H1 (cell line): ENCODE measurements around the gene BTNL8.

Experiments used
- CTCF ChIP-seq, 3 experiments: IDR thresholded peaks; 1 replicate in 2 of 3; 2 replicates in 1 of 3; pipeline versions ENCODE4 v1.5.1 to v1.6.1; 2011; ENCODE audit warnings: low read length in 3 of 3, mild to moderate bottlenecking in 3 of 3, inconsistent platforms in 2 of 3, low read depth in 1 of 3, moderate library complexity in 1 of 3; ENCODE audit not compliant: insufficient read depth in 1 of 3; ENCODE audit errors: control extremely low read depth in 1 of 3
- EP300 ChIP-seq, 2 experiments: IDR thresholded peaks; 1 replicate in 1 of 2; 2 replicates in 1 of 2; pipeline ENCODE4 v1.6.1; 2011 to 2012; ENCODE audit warnings: low read depth in 2 of 2, low read length in 2 of 2, mild to moderate bottlenecking in 2 of 2, borderline replicate concordance in 1 of 2, inconsistent platforms in 1 of 2, moderate library complexity in 1 of 2
- EZH2 ChIP-seq: fragments of 200-600 bp; sonication (generic); IDR thresholded peaks from 2 replicates; pipeline ENCODE4 v1.7.1; 2012; ENCODE audit warnings: low read depth, mild to moderate bottlenecking, moderate library complexity, low read length, inconsistent platforms; ENCODE audit not compliant: severe bottlenecking
- POLR2A ChIP-seq, 2 experiments: IDR thresholded peaks; 1 replicate in 1 of 2; 2 replicates in 1 of 2; pipeline ENCODE4 v1.6.1; 2011; ENCODE audit warnings: low read depth in 2 of 2, low read length in 2 of 2, mild to moderate bottlenecking in 2 of 2; ENCODE audit errors: control extremely low read depth in 1 of 2
- POLR2AphosphoS5 ChIP-seq: IDR thresholded peaks from 2 replicates; pipeline ENCODE4 v1.6.1; 2011; ENCODE audit warnings: low read depth, low read length
- RBBP5 ChIP-seq: IDR thresholded peaks from 2 replicates; pipeline ENCODE4 v1.7.1; 2012; ENCODE audit warnings: low read depth, mild to moderate bottlenecking, inconsistent platforms, low read length, moderate library complexity, borderline replicate concordance
- SIX5 ChIP-seq: IDR thresholded peaks from 2 replicates; pipeline ENCODE4 v1.6.1; 2011; ENCODE audit warnings: mild to moderate bottlenecking, low read depth, low read length
- TAF7 ChIP-seq: optimal IDR thresholded peaks from 2 replicates; pipeline ENCODE3; 2011; ENCODE audit warnings: low read depth, mild to moderate bottlenecking, inconsistent platforms, low read length, moderate library complexity, borderline replicate concordance
- TCF12 ChIP-seq: IDR thresholded peaks from 2 replicates; pipeline ENCODE4 v1.6.1; 2011; ENCODE audit warnings: low read depth, mild to moderate bottlenecking, low read length

DNA sequence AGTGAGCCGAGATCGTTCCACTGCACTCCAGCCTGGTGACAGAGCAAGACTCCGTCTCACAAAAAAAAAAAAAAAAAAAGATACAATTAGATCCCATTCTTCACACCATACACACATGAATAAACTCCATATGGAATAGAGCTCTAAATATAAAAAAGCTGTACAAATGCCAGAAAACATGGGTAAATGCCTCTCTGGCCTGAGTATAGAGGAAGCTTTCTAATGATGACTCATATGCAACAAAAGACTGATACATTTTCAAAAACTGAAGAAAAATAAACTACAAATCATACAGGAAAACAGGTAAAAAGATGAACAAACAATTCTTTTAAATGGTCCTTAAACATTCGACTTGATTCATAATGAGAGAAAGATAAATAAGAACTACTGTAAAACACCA lies 46.5 kb upstream of the BTNL8 start:
- TF ChIP-seq CTCF (IDR thresholded peaks at IDR 0.05; ENCODE audit: control extremely low read depth in 1 of 3, insufficient read depth in 1 of 3, low read depth in 1 of 3, low read length in 3 of 3) (no peak), SIX5 (no peak), RBBP5 (no peak), POLR2AphosphoS5 (no peak), EZH2 (no peak), TAF7 (no peak), TCF12 (no peak), POLR2A (IDR thresholded peaks at IDR 0.05; ENCODE audit: control extremely low read depth in 1 of 2, low read depth in 2 of 2, low read length in 2 of 2) (no peak), EP300 (IDR thresholded peaks at IDR 0.05; ENCODE audit: borderline replicate concordance in 1 of 2, low read depth in 2 of 2, low read length in 2 of 2) (no peak)
